Measurements from ENCODE around the gene MAB21L4.

MAB21L4 gene

GRCh38 chr2:240876475-240877251, 19.3 kb downstream of the MAB21L4 start:
- no peak for DNase-seq

- no peak for DNase-seq
These were observed 19.9 kb downstream of the MAB21L4 start for GRCh38 chr2:240876035-240876474.

- DNase-seq = no peak
These were observed 20.5 kb downstream of the MAB21L4 start for GRCh38 chr2:240875228-240876034.

- no peak for DNase-seq
These were observed 21.2 kb downstream of the MAB21L4 start for GRCh38 chr2:240874715-240875227.

GRCh38 chr2:240873805-240874714, 21.9 kb downstream of the MAB21L4 start:
- DNase-seq = no peak

GRCh38 chr2:240873098-240873788, 22.7 kb downstream of the MAB21L4 start:
- no peak for DNase-seq

- DNase-seq = no peak
These were observed 23.4 kb downstream of the MAB21L4 start for GRCh38 chr2:240872317-240873097.

GRCh38 chr2:240871071-240871958, 24.6 kb downstream of the MAB21L4 start:
- DNase-seq = no peak

GRCh38 chr2:240869956-240870875, 25.7 kb downstream of the MAB21L4 start:
- no peak for DNase-seq

- DNase-seq = no peak
These were observed 26.6 kb downstream of the MAB21L4 start for GRCh38 chr2:240869109-240869955.

- DNase-seq = peak in 1 of 2 donors; percentile 19
These were observed 27.5 kb downstream of the MAB21L4 start, which contains the start of gene AGXT for GRCh38 chr2:240868286-240869108. AGXT (plus strand) TSS chr2:240868824; CDS start chr2:240868866, 42 bp downstream.

GRCh38 chr2:240865391-240865790, 30.6 kb downstream of the MAB21L4 start:
- DNase-seq = no peak

- DNase-seq = no peak
These were observed 31.5 kb downstream of the MAB21L4 start for GRCh38 chr2:240864475-240864874.

- no peak for DNase-seq
These were observed 34.4 kb downstream of the MAB21L4 start for GRCh38 chr2:240861547-240861946.

GRCh38 chr2:240858871-240859270, 37.1 kb downstream of the MAB21L4 start:
- no peak for DNase-seq

GRCh38 chr2:240858321-240858720, 37.6 kb downstream of the MAB21L4 start:
- DNase-seq = no peak

Measured in inflammatory macrophage (primary cell).